ENCODE results near the gene DYSF. TPM values are rescaled to one million over a fixed set of nuclear protein-coding genes. Genes with fewer than 3 reads are reported as not detected.

The DYSF gene
- polyA plus RNA-seq, 1 of the 3 experiments (the other 2 are of a cell fraction), result 0.10 TPM

- no peaks in the 10 kb centered on the region for H3F3A ChIP-seq (replicated peaks; ENCODE audit: insufficient read depth)
- no peaks in the 10 kb centered on the region for H3K36me3 ChIP-seq (replicated peaks in 1 of 2; ENCODE audit: control insufficient read depth in 1 of 2, insufficient read depth in 2 of 2, low read length in 1 of 2)
- H3K27ac ChIP-seq (ENCODE audit: low read depth in 2 of 2, low read length in 1 of 2), result no peak overlapping the region
- H3K79me2 ChIP-seq (ENCODE audit: insufficient read depth), result no peaks in the 10 kb centered on the region
- no peak for TF ChIP-seq GATA2 (CRISPR knock-in tag; IDR thresholded peaks at IDR 0.05)
- CTCF ChIA-PET, result interaction anchor here (0.7 to 2.0 kb wide), 4 partner anchors 21 to 318 kb away, joined by 3 to 5 read pairs (median 3); no protein-coding TSS in a partner anchor
- no peak overlapping the region for H3K4me2 ChIP-seq
- H3K4me1 ChIP-seq (ENCODE audit: control insufficient read depth in 1 of 2, insufficient read depth in 2 of 2, low read depth in 1 of 2, low read length in 1 of 2), result peaks cover 0 to 9% of the 10 kb centered on the region in 2 experiments; a peak in 1 of 4 replicates
- H3K4me3 ChIP-seq (ENCODE audit: low read depth in 2 of 2, low read length in 1 of 2), result no peak overlapping the region
- no peaks in the 10 kb centered on the region for H3K9me3 ChIP-seq
- 53% methylated on average over 7 of the region's 9 CpGs for WGBS (ENCODE audit: low lambda C conversion rate)
- DNase-seq, result no peak
- no peak overlapping the region for H2AFZ ChIP-seq (ENCODE audit: low read depth)
- no peaks in the 10 kb centered on the region for H3K9me2 ChIP-seq
- no peaks in the 10 kb centered on the region for H4K20me1 ChIP-seq (ENCODE audit: insufficient read depth)
- POLR2A ChIA-PET, result no interaction called here
- H3K27me3 ChIP-seq (ENCODE audit: insufficient read depth), result no peaks in the 10 kb centered on the region; the same call in 1 of the 2 replicates
- no peak overlapping the region for H3K9ac ChIP-seq
These were observed 151.8 kb downstream of the DYSF start for GRCh38 chr2:71605173-71605641.

GRCh38 chr2:71605781-71606241 is 152.4 kb downstream of the DYSF start:
- H3K4me2 ChIP-seq, result no peak overlapping the region
- no peak for DNase-seq
- H2AFZ ChIP-seq (ENCODE audit: low read depth), result no peak overlapping the region
- no peaks in the 10 kb centered on the region for H3K36me3 ChIP-seq (replicated peaks in 1 of 2; ENCODE audit: control insufficient read depth in 1 of 2, insufficient read depth in 2 of 2, low read length in 1 of 2)
- H3K4me1 ChIP-seq (ENCODE audit: control insufficient read depth in 1 of 2, insufficient read depth in 2 of 2, low read depth in 1 of 2, low read length in 1 of 2), result peaks cover 0 to 9% of the 10 kb centered on the region in 2 experiments; a peak in 1 of 4 replicates
- WGBS (ENCODE audit: low lambda C conversion rate), result 22% methylated on average over 4 of the region's 7 CpGs
- no peaks in the 10 kb centered on the region; the same call in 1 of the 2 replicates for H3K27me3 ChIP-seq (ENCODE audit: insufficient read depth)
- H4K20me1 ChIP-seq (ENCODE audit: insufficient read depth), result no peaks in the 10 kb centered on the region
- no peak overlapping the region for H3K27ac ChIP-seq (ENCODE audit: low read depth in 2 of 2, low read length in 1 of 2)
- H3K9me2 ChIP-seq, result no peaks in the 10 kb centered on the region
- no peaks in the 10 kb centered on the region for H3F3A ChIP-seq (replicated peaks; ENCODE audit: insufficient read depth)
- no peaks in the 10 kb centered on the region for H3K9me3 ChIP-seq
- TF ChIP-seq TAF1 (IDR thresholded peaks at IDR 0.05; ENCODE audit: borderline replicate concordance, low read depth, low read length), result no peak
- no peak for TF ChIP-seq NFIC (IDR thresholded peaks at IDR 0.05; ENCODE audit: borderline replicate concordance)
- no peak for TF ChIP-seq RCOR1 (IDR thresholded peaks at IDR 0.05; ENCODE audit: low read length)
- TF ChIP-seq EZH2phosphoT487 (IDR thresholded peaks at IDR 0.05; ENCODE audit: borderline replicate concordance, low read depth), result no peak
- no peak for TF ChIP-seq REST (IDR thresholded peaks at IDR 0.05; ENCODE audit: low read depth, low read length)
- H3K79me2 ChIP-seq (ENCODE audit: insufficient read depth), result no peaks in the 10 kb centered on the region
- H3K9ac ChIP-seq, result no peak overlapping the region
- ChIA-PET POLR2A (interaction anchor here (0.7 kb wide), 1 partner anchor 30 kb away, joined by 3 read pairs; no protein-coding TSS in a partner anchor), CTCF (interaction anchor here (1.0 to 2.0 kb wide), 3 partner anchors 172 to 318 kb away, joined by 3 to 5 read pairs (median 4); no protein-coding TSS in a partner anchor)
- no peak overlapping the region for H3K4me3 ChIP-seq (ENCODE audit: low read depth in 2 of 2, low read length in 1 of 2)
